MM.1S (cell line): ENCODE results near the gene GUCD1.

Experiments used
- DNase-seq: peaks from one replicate; pipeline ENCODE4 v3.0.0-alpha.2; 2015
- H2AFZ ChIP-seq: fragments of 300-600 bp; sonication (generic); 2 replicates; pipeline ENCODE4 v1.6.0; 2016; ENCODE audit warnings: antibody characterized with exemption, low read length
- H3F3A ChIP-seq: fragments of 300-600 bp; sonication (generic); 2 replicates; pipeline ENCODE4 v1.6.1; 2016; ENCODE audit warnings: mild to moderate bottlenecking, antibody characterized with exemption, low read length, moderate library complexity, mixed read lengths; ENCODE audit not compliant: insufficient read depth
- H3K27ac ChIP-seq: fragments of 300-600 bp; sonication (generic); 2 replicates; pipeline ENCODE4 v1.5.1; 2016; ENCODE audit warnings: mild to moderate bottlenecking, low read length
- H3K27me3 ChIP-seq: fragments of 300-600 bp; sonication (generic); replicated peaks from 2 replicates; pipeline ENCODE4 v1.6.0; 2016; ENCODE audit warnings: low read length; ENCODE audit not compliant: insufficient read depth
- H3K36me3 ChIP-seq: fragments of 300-600 bp; sonication (generic); replicated peaks from 2 replicates; pipeline ENCODE4 v1.6.1; 2016; ENCODE audit warnings: mild to moderate bottlenecking, low read length, mixed read lengths; ENCODE audit not compliant: insufficient read depth
- H3K4me1 ChIP-seq: fragments of 300-600 bp; sonication (generic); 2 replicates; pipeline ENCODE4 v1.6.1; 2016; ENCODE audit warnings: low read length, mixed read lengths
- H3K4me2 ChIP-seq: fragments of 300-600 bp; sonication (generic); 2 replicates; pipeline ENCODE4 v1.6.0; 2016; ENCODE audit warnings: low read depth, low read length
- H3K4me3 ChIP-seq: fragments of 300-600 bp; sonication (generic); 2 replicates; pipeline ENCODE4 v1.5.1; 2016; ENCODE audit warnings: low read length, mixed read lengths
- H3K79me2 ChIP-seq: fragments of 300-600 bp; sonication (generic); 2 replicates; pipeline ENCODE4 v1.6.1; 2016; ENCODE audit warnings: mixed run types, low read length, mixed read lengths
- H3K9ac ChIP-seq: fragments of 300-600 bp; sonication (generic); 2 replicates; pipeline ENCODE4 v1.6.1; 2016; ENCODE audit warnings: low read length, mixed read lengths
- H3K9me2 ChIP-seq: fragments of 300-600 bp; sonication (generic); replicated peaks from 2 replicates; pipeline ENCODE4 v1.6.1; 2016; ENCODE audit warnings: mild to moderate bottlenecking, low read length, mixed read lengths; ENCODE audit not compliant: insufficient read depth
- H3K9me3 ChIP-seq: fragments of 300-600 bp; sonication (generic); replicated peaks from 2 replicates; pipeline ENCODE4 v1.6.1; 2016; ENCODE audit warnings: mild to moderate bottlenecking, low read length, mixed read lengths; ENCODE audit not compliant: insufficient read depth
- H4K20me1 ChIP-seq: fragments of 300-600 bp; sonication (generic); 2 replicates; pipeline ENCODE4 v1.6.1; 2016; ENCODE audit warnings: mild to moderate bottlenecking, low read length, moderate library complexity, mixed read lengths; ENCODE audit not compliant: insufficient read depth
- CTCF ChIP-seq: fragments of 300-600 bp; sonication (generic); IDR thresholded peaks from 2 replicates; pipeline ENCODE4 v1.5.1; 2016; ENCODE audit warnings: antibody characterized with exemption, low read length, mixed read lengths
- EZH2 ChIP-seq: fragments of 300-600 bp; sonication (generic); optimal IDR thresholded peaks from 2 replicates; pipeline ENCODE3; 2017; ENCODE audit warnings: low read depth, mild to moderate bottlenecking, antibody characterized with exemption, low read length, mixed read lengths
- EZH2phosphoT487 ChIP-seq: fragments of 300-600 bp; sonication (generic); IDR thresholded peaks from 2 replicates; pipeline ENCODE4 v1.6.1; 2018; ENCODE audit warnings: antibody characterized with exemption, low read length

GUCD1 gene

DNA sequence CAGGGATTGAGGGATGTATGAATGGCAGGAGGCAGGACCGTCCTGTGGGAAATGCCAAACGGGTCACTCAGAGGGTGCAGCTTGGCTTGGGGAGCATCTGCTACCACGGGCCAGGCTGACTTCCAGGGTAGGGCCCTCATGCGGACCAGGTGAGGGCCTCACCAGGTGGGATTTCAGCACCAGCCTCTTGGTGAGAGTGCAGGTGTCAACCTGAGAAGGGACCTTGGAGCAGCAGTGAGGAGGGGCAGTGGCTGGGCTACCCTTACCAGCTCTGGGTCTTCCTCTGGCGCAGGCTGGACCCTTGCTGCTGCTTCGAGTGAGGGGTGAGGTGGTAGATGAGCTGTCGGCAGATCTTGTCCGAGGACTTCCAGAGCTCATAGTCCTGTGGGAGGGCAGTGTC lies 33.0 kb upstream of the GUCD1 start:
- Histone ChIP-seq H3K9ac (no peak overlapping the region), H3K4me1 (no peaks in the 10 kb centered on the region), H3K79me2 (no peaks in the 10 kb centered on the region), H3K27me3 (no peaks in the 10 kb centered on the region), H2AFZ (no peak overlapping the region), H4K20me1 (no peaks in the 10 kb centered on the region), H3K9me2 (no peaks in the 10 kb centered on the region), H3K36me3 (no peaks in the 10 kb centered on the region), H3K4me3 (no peak overlapping the region), H3K27ac (no peak overlapping the region), H3F3A (no peaks in the 10 kb centered on the region), H3K4me2 (no peak overlapping the region), H3K9me3 (no peaks in the 10 kb centered on the region)
- no peak for TF ChIP-seq EZH2phosphoT487
- no peak for TF ChIP-seq CTCF
- no peak for TF ChIP-seq EZH2
- DNase-seq, result no peak

- H3K4me2 ChIP-seq, result no peak overlapping the region
- TF ChIP-seq EZH2phosphoT487, result no peak
- TF ChIP-seq CTCF, result no peak
- no peak for TF ChIP-seq EZH2
- H3K4me1 ChIP-seq, result no peaks in the 10 kb centered on the region
- H3K79me2 ChIP-seq, result no peaks in the 10 kb centered on the region
- no peaks in the 10 kb centered on the region for H3K36me3 ChIP-seq
- H3K9ac ChIP-seq, result no peak overlapping the region
- no peaks in the 10 kb centered on the region for H3K9me2 ChIP-seq
- DNase-seq, result no peak
- no peaks in the 10 kb centered on the region for H3F3A ChIP-seq
- no peak overlapping the region for H2AFZ ChIP-seq
- no peak overlapping the region for H3K4me3 ChIP-seq
- no peaks in the 10 kb centered on the region for H3K9me3 ChIP-seq
- H3K27me3 ChIP-seq, result no peaks in the 10 kb centered on the region
- no peaks in the 10 kb centered on the region for H4K20me1 ChIP-seq
- H3K27ac ChIP-seq, result no peak overlapping the region
Measured at GRCh38 chr22:24587251-24587650, 32.3 kb upstream of the GUCD1 start.

DNA sequence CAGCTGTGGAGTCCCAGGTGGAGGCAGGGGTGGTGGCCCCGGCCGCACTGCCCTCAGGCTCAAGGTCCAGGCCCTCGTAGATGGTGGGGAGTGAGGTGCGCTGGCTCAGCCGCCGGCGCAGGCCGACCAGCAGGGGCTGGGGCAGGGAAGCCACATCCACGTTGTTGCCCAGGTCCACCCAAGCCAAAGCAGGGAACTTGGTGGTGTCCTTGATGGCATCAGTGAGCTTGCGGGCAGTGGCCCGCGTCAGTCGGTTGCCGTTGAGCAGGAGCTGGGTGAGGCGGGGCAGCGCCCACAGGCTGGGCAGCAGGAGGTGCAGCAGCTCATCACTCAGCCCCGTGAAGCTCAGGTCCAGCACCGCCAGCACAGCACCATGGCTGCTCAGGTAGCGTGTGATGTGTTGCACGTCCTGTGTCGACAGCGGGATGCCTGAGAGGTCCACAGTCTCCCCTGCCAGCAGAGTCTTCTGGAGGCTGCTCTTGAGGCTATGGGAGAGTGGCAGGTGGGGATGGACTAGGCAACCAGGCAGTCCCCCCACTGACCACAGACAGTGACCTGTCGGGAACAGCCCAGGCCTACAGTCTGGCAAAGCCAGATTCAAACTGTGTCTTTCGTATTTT lies 31.1 kb upstream of the GUCD1 start:
- H3K9ac ChIP-seq, result no peak overlapping the region
- H3K4me1 ChIP-seq, result no peaks in the 10 kb centered on the region
- H3K4me3 ChIP-seq, result no peak overlapping the region
- H3K27me3 ChIP-seq, result no peaks in the 10 kb centered on the region
- no peak overlapping the region for H3K4me2 ChIP-seq
- no peaks in the 10 kb centered on the region for H3K9me3 ChIP-seq
- no peak for DNase-seq
- no peak overlapping the region for H2AFZ ChIP-seq
- no peaks in the 10 kb centered on the region for H3K79me2 ChIP-seq
- no peak overlapping the region for H3K27ac ChIP-seq
- H4K20me1 ChIP-seq, result no peaks in the 10 kb centered on the region
- TF ChIP-seq EZH2phosphoT487 (no peak), CTCF (no peak), EZH2 (no peak)
- H3K36me3 ChIP-seq, result no peaks in the 10 kb centered on the region
- H3F3A ChIP-seq, result no peaks in the 10 kb centered on the region
- no peaks in the 10 kb centered on the region for H3K9me2 ChIP-seq
